OCI-LY7 (cell line): Measurements from ENCODE around the gene GPR3.

Source experiments
- EZH2phosphoT487 ChIP-seq: fragments of 200-600 bp; sonication (generic); IDR thresholded peaks from 2 replicates; pipeline ENCODE4 v1.6.1; 2018; ENCODE audit warnings: low read depth, borderline replicate concordance, mild to moderate bottlenecking, mixed run types, antibody characterized with exemption, low read length, moderate library complexity, mixed read lengths
- TF ChIP-seq, protein P1 (sequence below): fragments of 200-600 bp; sonication (generic); conservative IDR thresholded peaks from 2 replicates; pipeline ENCODE4 v1.5.1; 2014; ENCODE audit warnings: mild to moderate bottlenecking, antibody characterized with exemption, low read length, moderate library complexity, mixed read lengths

DNA sequence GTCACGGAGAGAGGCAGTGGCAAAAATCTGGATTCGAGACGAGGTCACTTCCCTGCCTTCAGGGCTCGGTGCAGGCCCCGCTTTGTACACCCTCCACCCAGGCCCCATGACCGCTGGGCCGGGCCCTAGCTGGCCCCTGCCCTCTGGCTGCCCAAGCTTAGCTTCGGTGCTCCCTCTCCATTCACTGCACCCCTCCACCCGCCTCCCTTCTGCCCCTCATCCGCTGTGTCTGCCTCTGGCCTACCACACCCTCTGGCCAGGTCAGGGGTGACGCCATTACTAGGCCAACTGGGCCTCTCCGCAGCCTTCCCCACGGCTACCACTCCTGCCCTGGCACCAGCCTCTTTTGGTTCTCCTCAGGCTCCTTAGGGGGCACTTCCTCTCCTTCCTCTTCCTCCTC is 8.8 kb upstream of the GPR3 start:
- TF ChIP-seq, protein P1, sequence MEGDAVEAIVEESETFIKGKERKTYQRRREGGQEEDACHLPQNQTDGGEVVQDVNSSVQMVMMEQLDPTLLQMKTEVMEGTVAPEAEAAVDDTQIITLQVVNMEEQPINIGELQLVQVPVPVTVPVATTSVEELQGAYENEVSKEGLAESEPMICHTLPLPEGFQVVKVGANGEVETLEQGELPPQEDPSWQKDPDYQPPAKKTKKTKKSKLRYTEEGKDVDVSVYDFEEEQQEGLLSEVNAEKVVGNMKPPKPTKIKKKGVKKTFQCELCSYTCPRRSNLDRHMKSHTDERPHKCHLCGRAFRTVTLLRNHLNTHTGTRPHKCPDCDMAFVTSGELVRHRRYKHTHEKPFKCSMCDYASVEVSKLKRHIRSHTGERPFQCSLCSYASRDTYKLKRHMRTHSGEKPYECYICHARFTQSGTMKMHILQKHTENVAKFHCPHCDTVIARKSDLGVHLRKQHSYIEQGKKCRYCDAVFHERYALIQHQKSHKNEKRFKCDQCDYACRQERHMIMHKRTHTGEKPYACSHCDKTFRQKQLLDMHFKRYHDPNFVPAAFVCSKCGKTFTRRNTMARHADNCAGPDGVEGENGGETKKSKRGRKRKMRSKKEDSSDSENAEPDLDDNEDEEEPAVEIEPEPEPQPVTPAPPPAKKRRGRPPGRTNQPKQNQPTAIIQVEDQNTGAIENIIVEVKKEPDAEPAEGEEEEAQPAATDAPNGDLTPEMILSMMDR: no peak
- TF ChIP-seq EZH2phosphoT487: no peak
